IPS DF 6.9 (cell line): ENCODE results near the gene TLE4.
A peak's percentile ranks its signal among the peaks of the same experiment; 100 is the strongest.

Experiments used
- DNase-seq: peaks from one replicate; pipeline ENCODE4 v3.0.0-alpha.2; 2013; ENCODE audit warnings: low read depth, low spot score
- H3K27ac ChIP-seq: one replicate; pipeline ENCODE4 v1.5.1; 2013; ENCODE audit warnings: low read length, control low read depth
- H3K27me3 ChIP-seq: 2 replicates; pipeline ENCODE4 v1.6.1; 2013; ENCODE audit warnings: mild to moderate bottlenecking, low read length; ENCODE audit not compliant: control insufficient read depth, insufficient read depth
- H3K36me3 ChIP-seq: 2 replicates; pipeline ENCODE4 v1.6.1; 2013; ENCODE audit warnings: low read length; ENCODE audit not compliant: control insufficient read depth, insufficient read depth
- H3K4me1 ChIP-seq: 2 replicates; pipeline ENCODE4 v1.6.1; 2013; ENCODE audit warnings: low read length; ENCODE audit not compliant: control insufficient read depth, insufficient read depth
- H3K4me3 ChIP-seq: 2 replicates; pipeline ENCODE4 v1.5.1; 2013; ENCODE audit warnings: mild to moderate bottlenecking, low read length
- H3K9me3 ChIP-seq: 2 replicates; pipeline ENCODE4 v1.6.1; 2013; ENCODE audit warnings: low read length, inconsistent platforms; ENCODE audit not compliant: control insufficient read depth, insufficient read depth
- WGBS: extraction: QIAGEN DNeasy Blood & Tissue Kit; methylation state at CpG from one replicate; pipeline ENCODE4 v1.1.7; 2013; ENCODE audit warnings: mixed read lengths, missing lambda C conversion rate; ENCODE audit not compliant: insufficient read length, insufficient coverage; 5-methylcytosine and 5-hydroxymethylcytosine counted together

TLE4 gene

GRCh38 chr9:79572032-79572607, 355 bp downstream of the TLE4 start:
- Histone ChIP-seq H3K27ac (no peak overlapping the region), H3K36me3 (no peaks in the 10 kb centered on the region; the same call in 1 of the 2 replicates), H3K4me1 (peaks cover 2% of the 10 kb centered on the region), H3K27me3 (no peaks in the 10 kb centered on the region), H3K9me3 (no peaks in the 10 kb centered on the region), H3K4me3 (peak overlapping the region; percentile 97)
- DNase-seq, result no peak
- WGBS, result no CpG with 5 or more reads among the region's 48 CpGs

- Histone ChIP-seq H3K4me3 (peak overlapping the region; percentile 97), H3K9me3 (no peaks in the 10 kb centered on the region), H3K36me3 (no peaks in the 10 kb centered on the region; the same call in 1 of the 2 replicates), H3K27ac (no peak overlapping the region), H3K27me3 (no peaks in the 10 kb centered on the region), H3K4me1 (peaks cover 2% of the 10 kb centered on the region)
- DNase-seq, result no peak
- no CpG with 5 or more reads among the region's 115 CpGs for WGBS
Measured at GRCh38 chr9:79572608-79573411, 1.0 kb downstream of the TLE4 start.

GRCh38 chr9:79573412-79573923, 1.7 kb downstream of the TLE4 start:
- Histone ChIP-seq H3K27me3 (no peaks in the 10 kb centered on the region), H3K36me3 (no peaks in the 10 kb centered on the region; the same call in 1 of the 2 replicates), H3K4me1 (peaks cover 2% of the 10 kb centered on the region; the same call in 1 of the 2 replicates), H3K4me3 (peak overlapping the region; percentile 97), H3K27ac (no peak overlapping the region), H3K9me3 (no peaks in the 10 kb centered on the region)
- no CpG with 5 or more reads among the region's 29 CpGs for WGBS
- no peak for DNase-seq

GRCh38 chr9:79574136-79574535, 2.4 kb downstream of the TLE4 start:
- H3K4me3 ChIP-seq, result peak overlapping the region; percentile 97; the same call in 1 of the 2 replicates
- WGBS, result 100% methylated on average over 1 of the region's 5 CpGs
- no peaks in the 10 kb centered on the region for H3K9me3 ChIP-seq

GRCh38 chr9:79574781-79575180, 3.0 kb downstream of the TLE4 start:
- H3K4me1 ChIP-seq, result peaks cover 2% of the 10 kb centered on the region; the same call in 1 of the 2 replicates
- DNase-seq, result no peak
- no peaks in the 10 kb centered on the region for H3K27me3 ChIP-seq
- H3K27ac ChIP-seq, result no peak overlapping the region
- no peak overlapping the region for H3K4me3 ChIP-seq
- WGBS, result 100% methylated on average over 1 of the region's 3 CpGs
- no peaks in the 10 kb centered on the region; the same call in 1 of the 2 replicates for H3K36me3 ChIP-seq
- H3K9me3 ChIP-seq, result no peaks in the 10 kb centered on the region

More at GRCh38 chr9:79574136-79574535, 2.4 kb downstream of the TLE4 start:
- Histone ChIP-seq H3K27me3 (no peaks in the 10 kb centered on the region), H3K4me1 (peaks cover 2% of the 10 kb centered on the region; the same call in 1 of the 2 replicates), H3K27ac (no peak overlapping the region), H3K36me3 (no peaks in the 10 kb centered on the region; the same call in 1 of the 2 replicates)
- DNase-seq, result no peak

- H3K9me3 ChIP-seq, result no peaks in the 10 kb centered on the region
- DNase-seq, result no peak
- peaks cover 2% of the 10 kb centered on the region; the same call in 1 of the 2 replicates for H3K4me1 ChIP-seq
- WGBS, result no CpG with 5 or more reads among the region's 3 CpGs
- H3K27me3 ChIP-seq, result no peaks in the 10 kb centered on the region
- H3K36me3 ChIP-seq, result no peaks in the 10 kb centered on the region; the same call in 1 of the 2 replicates
- no peak overlapping the region for H3K4me3 ChIP-seq
- H3K27ac ChIP-seq, result no peak overlapping the region
Measured at GRCh38 chr9:79575547-79575946, 3.8 kb downstream of the TLE4 start.

- H3K9me3 ChIP-seq, result no peaks in the 10 kb centered on the region
- no peak overlapping the region for H3K27ac ChIP-seq
- no peak overlapping the region for H3K4me3 ChIP-seq
- H3K36me3 ChIP-seq, result no peaks in the 10 kb centered on the region; the same call in 1 of the 2 replicates
- WGBS, result no CpG with 5 or more reads among the region's 8 CpGs
- no peak for DNase-seq
- peaks cover 5% of the 10 kb centered on the region for H3K4me1 ChIP-seq
- H3K27me3 ChIP-seq, result no peaks in the 10 kb centered on the region
Measured at GRCh38 chr9:79577969-79578723, 6.4 kb downstream of the TLE4 start.

- H3K27ac ChIP-seq, result no peak overlapping the region
- no peak for DNase-seq
- H3K4me3 ChIP-seq, result no peak overlapping the region
- H3K27me3 ChIP-seq, result no peaks in the 10 kb centered on the region
- H3K36me3 ChIP-seq, result no peaks in the 10 kb centered on the region; the same call in 1 of the 2 replicates
- H3K9me3 ChIP-seq, result no peaks in the 10 kb centered on the region
- H3K4me1 ChIP-seq, result peaks cover 5% of the 10 kb centered on the region
- no CpG with 5 or more reads among the region's 1 CpG for WGBS
Measured at GRCh38 chr9:79578891-79579290, 7.1 kb downstream of the TLE4 start.

GRCh38 chr9:79579624-79580023, 7.9 kb downstream of the TLE4 start:
- DNase-seq, result no peak
- Histone ChIP-seq H3K27me3 (no peaks in the 10 kb centered on the region), H3K36me3 (no peaks in the 10 kb centered on the region; the same call in 1 of the 2 replicates), H3K4me1 (peaks cover 5% of the 10 kb centered on the region), H3K4me3 (no peak overlapping the region), H3K9me3 (no peaks in the 10 kb centered on the region), H3K27ac (no peak overlapping the region)
- WGBS, result no CpG with 5 or more reads among the region's 2 CpGs

- H3K4me1 ChIP-seq, result peaks cover 3% of the 10 kb centered on the region
- no CpG with 5 or more reads among the region's 7 CpGs for WGBS
Measured at GRCh38 chr9:79580055-79580454, 8.3 kb downstream of the TLE4 start.

More at GRCh38 chr9:79580055-79580454, 8.3 kb downstream of the TLE4 start:
- Histone ChIP-seq H3K36me3 (no peaks in the 10 kb centered on the region), H3K27me3 (no peaks in the 10 kb centered on the region), H3K4me3 (no peak overlapping the region), H3K27ac (no peak overlapping the region), H3K9me3 (no peaks in the 10 kb centered on the region)
- no peak for DNase-seq
